Motor neuron (in vitro differentiated cells): ENCODE data around the gene PRKACA. TPM values are rescaled to one million over a fixed set of nuclear protein-coding genes. Genes with fewer than 3 reads are reported as not detected.

Source experiments
- ATAC-seq, 8 experiments: fragments of 200-7000 bp; cut with Tn5 transposase; replicated peaks in 6 of 8; 2 replicates each; pipeline ENCODE4 v1.8.0; 2021; ENCODE audit warnings: mild to moderate bottlenecking in 8 of 8, moderate library complexity in 8 of 8
- H3K27ac ChIP-seq, 2 donors: fragments of 250-450 bp; sonication (Bioruptor Pico); 2 replicates each; pipeline ENCODE4 v1.9.0; 2021; ENCODE audit warnings: antibody characterized with exemption in 2 of 2, mild to moderate bottlenecking in 2 of 2, moderate library complexity in 1 of 2
- H3K4me1 ChIP-seq, 2 donors: fragments of 250-450 bp; sonication (Bioruptor Pico); replicated peaks in 1 of 2; 2 replicates each; pipeline ENCODE4 v1.6.1; 2021; ENCODE audit warnings: antibody characterized with exemption in 2 of 2, mild to moderate bottlenecking in 2 of 2, moderate library complexity in 1 of 2
- H3K4me3 ChIP-seq, 5 donors: fragments of 250-450 bp; sonication (Bioruptor Pico); 2 replicates each; pipeline ENCODE4 v1.9.0; 2021; ENCODE audit warnings: antibody characterized with exemption in 5 of 5, mild to moderate bottlenecking in 5 of 5, moderate library complexity in 4 of 5
- WGBS, 10 experiments: fragments of 450-650 bp; shearing (Covaris generic); methylation state at CpG; one replicate each; pipeline ENCODE4 v1.0.0; 2022; 5-methylcytosine and 5-hydroxymethylcytosine counted together
- in situ Hi-C, 9 experiments: fragments of 400-800 bp; cut with MboI; loops; one replicate each; pipeline ENCODE4 v1.15.0; 2021; ENCODE audit warnings: low sequenced_read_pairs in 9 of 9, low pct_unique_long_range_greater_than_20kb in 2 of 9; ENCODE audit not compliant: unreplicated experiment in 9 of 9
- total RNA-seq, 8 experiments: library from RNA; unstranded; fragments of 300-600 nt; gene quantifications; 2 replicates each; pipeline versions ENCODE4 v1.2.3 to v1.2.4, GENCODE V29; 2022

PRKACA gene
- total RNA-seq, 8 experiments from 2014 or later: 15.9 to 51.5 (median 31.9) TPM

DNA sequence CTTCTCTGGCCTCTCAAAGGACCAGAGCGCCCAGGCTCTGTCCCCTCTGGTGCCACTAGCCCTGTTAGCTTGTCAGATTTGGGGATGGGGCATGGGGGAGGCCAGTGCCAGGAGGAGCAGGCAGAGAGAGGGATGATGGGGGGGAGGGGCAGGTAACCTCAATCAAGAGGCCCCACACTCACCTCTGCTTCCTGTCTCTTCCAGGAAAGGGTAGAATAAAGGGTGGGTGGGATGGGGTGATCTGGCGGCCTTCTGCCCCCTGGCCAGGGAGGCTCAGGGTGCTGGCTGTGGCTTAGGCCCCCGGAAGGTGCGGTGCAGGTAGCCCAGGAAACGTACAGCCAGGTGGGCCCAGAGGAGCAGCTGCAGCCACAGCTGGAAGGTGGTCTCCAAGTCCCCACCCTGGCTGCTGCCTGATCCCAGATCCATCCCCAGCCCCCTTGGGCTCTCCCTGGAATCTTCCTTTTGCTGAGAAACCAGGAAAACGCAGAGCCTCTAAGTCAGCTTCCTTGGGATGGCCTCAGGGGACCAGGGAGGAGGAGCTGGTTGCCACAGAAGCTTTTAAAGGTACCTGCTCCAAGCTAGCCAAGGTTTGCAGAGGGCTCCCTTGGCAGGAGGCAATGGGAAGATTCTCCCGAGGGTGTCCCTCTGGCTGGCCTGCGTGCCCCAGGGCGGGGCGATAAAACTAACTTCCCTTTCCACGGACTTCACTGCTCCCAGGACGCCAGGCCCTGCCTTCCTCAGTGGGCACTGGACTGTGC, 5.3 kb downstream of the PRKACA start:
- no peak for ATAC-seq
- 40 to 100% (median 95%) methylated on average over 1 to 3 of the region's 12 CpGs; no CpG with 5 or more reads in 7 of the 10 experiments for WGBS, 10 experiments
- in situ Hi-C loops: no loop called here
- Histone ChIP-seq H3K4me1 (peaks cover 21 to 23% of the 10 kb centered on the region in 2 donors), H3K27ac (no peak overlapping the region), H3K4me3 (no peak overlapping the region)

DNA sequence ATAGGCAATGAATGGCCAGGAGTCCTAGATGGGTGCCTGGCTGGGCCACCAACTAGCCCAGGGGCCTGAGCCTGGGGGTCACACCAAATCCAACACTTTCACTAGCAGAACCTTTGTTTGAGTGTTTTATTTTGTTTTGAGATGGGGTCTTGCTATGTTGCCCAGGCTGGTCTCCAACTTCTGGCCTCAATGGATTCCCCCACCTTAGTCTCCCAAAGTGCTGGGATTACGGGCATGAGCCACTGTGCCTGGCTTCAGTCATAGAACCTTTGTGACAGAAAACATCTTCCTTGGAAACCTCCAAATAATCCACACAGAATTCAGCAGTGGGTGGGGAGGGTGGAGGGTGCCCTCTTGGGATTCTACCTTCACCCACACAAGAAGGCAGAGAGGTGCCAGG, 6.1 kb downstream of the PRKACA start:
- no peak for ATAC-seq
- WGBS, 10 experiments: 100% methylated on average over 1 of the region's 1 CpG; no CpG with 5 or more reads in 9 of the 10 experiments
- H3K4me1 ChIP-seq: peaks cover 20 to 23% of the 10 kb centered on the region in 2 donors
- H3K27ac ChIP-seq: no peak overlapping the region
- in situ Hi-C loops: no loop called here
- H3K4me3 ChIP-seq: no peak overlapping the region

DNA sequence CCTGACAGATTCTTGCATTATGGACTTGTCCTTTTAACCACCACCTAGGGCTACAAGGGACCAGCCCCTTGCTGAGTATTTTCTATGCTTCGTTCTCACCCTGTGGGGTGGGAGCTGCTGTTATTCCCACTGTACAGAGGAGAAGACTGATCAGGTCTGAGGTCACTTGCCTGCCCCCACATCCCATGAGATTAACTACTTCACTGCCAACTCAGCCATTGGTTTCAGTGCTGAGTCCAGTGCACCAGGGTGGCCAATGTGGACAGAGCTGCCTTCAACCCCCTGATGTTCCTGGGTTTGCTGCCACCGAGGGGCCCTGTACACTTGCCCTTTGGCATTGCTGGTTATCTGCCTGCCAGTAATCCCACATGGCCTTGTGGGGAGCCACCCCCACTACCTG, 6.9 kb downstream of the PRKACA start:
- Histone ChIP-seq H3K4me3 (no peak overlapping the region), H3K27ac (no peak overlapping the region), H3K4me1 (peaks cover 12 to 17% of the 10 kb centered on the region in 2 donors)
- in situ Hi-C loops: no loop called here
- ATAC-seq: no peak
- WGBS, 10 experiments: 40 to 100% (median 100%) methylated on average over 1 of the region's 2 CpGs; no CpG with 5 or more reads in 4 of the 10 experiments

DNA sequence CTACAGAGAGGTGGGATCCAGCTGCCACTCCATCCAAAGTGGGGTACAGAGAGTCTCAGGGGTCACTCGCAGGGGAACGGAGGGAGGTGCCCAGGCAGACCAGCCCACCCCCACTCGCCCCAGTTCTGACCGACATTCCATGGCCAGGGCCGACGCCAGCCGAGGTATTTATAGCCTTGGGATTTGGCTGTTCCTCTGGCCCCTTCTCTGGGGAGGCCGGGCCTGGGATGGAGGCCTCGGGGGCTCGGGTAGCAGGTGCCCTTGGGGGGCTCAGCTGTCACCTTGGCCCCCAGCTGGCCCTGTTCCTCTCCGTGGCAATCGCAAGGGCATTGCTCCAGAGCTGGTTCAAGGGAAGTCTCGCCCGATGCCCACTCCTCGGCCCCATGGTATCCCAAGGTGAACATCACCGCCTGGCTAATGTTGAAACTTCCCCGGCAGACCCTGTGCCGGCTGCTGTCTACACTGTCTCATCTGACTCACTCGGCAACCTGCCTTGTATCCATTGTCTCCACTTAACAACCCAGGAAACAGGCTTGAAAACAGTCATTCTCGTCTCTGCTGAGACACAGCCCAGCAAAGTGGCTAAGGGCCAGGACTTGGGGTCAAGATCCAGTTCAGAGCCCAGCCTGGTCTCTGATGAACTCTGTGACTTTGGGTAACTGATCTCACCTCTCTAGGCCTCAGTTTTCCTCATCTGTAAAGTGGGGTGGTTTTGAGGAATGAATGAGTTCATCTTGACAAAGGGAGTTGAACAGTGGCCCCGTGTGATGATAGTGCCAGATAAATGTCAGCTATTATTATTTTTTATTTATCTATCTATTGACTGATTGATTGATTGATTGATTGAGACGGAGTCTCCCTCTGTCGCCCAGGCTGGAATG, 9.7 kb downstream of the PRKACA start:
- H3K27ac ChIP-seq: no peak overlapping the region

DNA sequence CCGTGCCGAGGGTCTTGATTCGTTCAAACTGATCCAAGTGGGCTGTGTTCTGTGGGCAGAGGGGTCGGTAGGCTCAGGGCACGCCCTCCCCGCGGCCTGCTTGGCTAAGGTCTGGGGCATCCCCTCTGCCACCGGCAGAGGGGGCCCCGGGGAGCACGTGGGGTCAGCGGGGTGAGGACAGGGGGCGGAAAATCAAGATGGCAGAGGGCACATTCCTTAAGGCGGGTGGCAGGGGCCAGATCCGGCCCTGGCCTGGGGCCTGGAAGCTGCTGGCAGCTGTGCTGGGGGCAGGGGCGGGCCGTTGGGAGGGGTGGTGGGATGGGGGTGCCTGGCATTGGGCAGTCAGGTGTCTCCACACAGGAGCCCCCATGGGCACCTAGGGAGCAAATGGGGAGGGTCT, 10.7 kb downstream of the PRKACA start:
- WGBS, 10 experiments: no CpG with 5 or more reads among the region's 16 CpGs
- in situ Hi-C loops: no loop called here
- no peaks in the 10 kb centered on the region for H3K4me1 ChIP-seq
- no peak overlapping the region for H3K27ac ChIP-seq
- H3K4me3 ChIP-seq: no peak overlapping the region
- ATAC-seq: peak in 1 of 8 experiments; percentile 22

More for the DNA sequence above, 9.7 kb downstream of the PRKACA start:
- ATAC-seq: no peak
- WGBS, 10 experiments: 40 to 100% (median 84%) methylated on average over 1 to 6 of the region's 23 CpGs; no CpG with 5 or more reads in 3 of the 10 experiments
- Histone ChIP-seq H3K4me3 (no peak overlapping the region), H3K4me1 (peaks cover 5% of the 10 kb centered on the region in 2 donors)
- in situ Hi-C loops: no loop called here

DNA sequence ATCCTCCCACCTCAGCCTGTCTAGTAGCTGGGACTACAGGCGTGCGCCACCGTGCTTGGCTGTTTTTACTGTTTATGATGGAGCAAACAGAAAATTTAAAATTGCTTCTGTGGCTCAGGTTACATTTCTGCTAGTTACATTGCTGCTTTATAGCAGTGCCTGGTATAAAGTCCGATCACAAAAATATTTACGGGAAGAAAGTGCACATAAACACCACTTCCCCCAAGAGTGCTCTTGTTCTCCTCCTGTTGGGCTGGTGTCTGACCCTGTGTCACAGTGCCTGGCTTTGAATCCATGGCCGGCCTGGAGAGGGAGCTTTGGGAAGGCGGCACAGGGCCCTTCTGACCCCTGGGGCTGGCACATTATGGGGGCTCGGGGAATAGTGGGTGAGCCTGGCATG, 11.9 kb downstream of the PRKACA start:
- ATAC-seq: no peak
- no peaks in the 10 kb centered on the region for H3K4me1 ChIP-seq
- 86 to 100% (median 93%) methylated on average over 1 to 5 of the region's 8 CpGs; no CpG with 5 or more reads in 5 of the 10 experiments for WGBS, 10 experiments
- in situ Hi-C loops: no loop called here
- no peak overlapping the region for H3K4me3 ChIP-seq
- no peak overlapping the region for H3K27ac ChIP-seq

DNA sequence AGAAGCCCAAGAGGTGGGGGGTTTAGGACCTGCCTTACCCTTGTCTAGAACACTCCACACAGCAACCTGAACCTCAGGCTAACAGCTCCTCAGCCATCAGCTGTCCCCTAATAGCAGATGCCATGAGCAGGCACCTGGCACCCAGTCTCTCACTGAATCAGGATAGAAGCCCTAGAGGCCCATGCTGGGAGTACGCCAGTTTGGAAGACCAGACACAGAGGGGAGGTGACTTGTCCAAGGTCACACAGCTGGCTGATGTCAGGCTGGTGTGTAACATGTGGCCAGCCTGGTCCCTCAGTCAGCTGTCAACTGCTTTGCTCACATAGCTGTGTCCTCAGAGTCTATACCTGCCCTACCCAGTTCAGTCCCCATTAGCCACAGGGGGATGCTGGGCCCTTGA, 14.3 kb downstream of the PRKACA start:
- in situ Hi-C loops: no loop called here

DNA sequence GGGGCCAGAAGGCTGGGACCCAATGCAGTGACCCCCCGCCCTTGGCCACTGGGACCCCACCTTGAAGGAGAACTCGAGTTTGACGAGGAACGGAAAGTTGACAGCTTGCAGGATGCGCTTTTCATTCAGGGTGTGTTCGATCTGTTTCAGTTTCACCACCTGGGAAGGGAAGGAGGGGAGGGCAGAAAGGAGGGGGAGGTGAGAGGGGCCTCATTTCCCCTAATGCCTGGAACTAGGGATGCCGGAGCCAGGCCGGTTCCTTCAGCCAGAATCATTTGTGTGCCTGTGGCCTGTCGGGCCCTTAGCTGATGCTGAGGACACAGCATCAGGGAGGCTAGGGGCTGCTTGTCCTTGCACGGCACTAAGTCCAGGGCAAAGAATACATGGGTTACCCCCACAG, 14.8 kb downstream of the PRKACA start:
- Histone ChIP-seq H3K27ac (no peak overlapping the region), H3K4me3 (no peak overlapping the region), H3K4me1 (no peaks in the 10 kb centered on the region)
- WGBS, 10 experiments: 100% methylated on average over 1 to 6 of the region's 10 CpGs; no CpG with 5 or more reads in 7 of the 10 experiments
- in situ Hi-C loops: no loop called here
- no peak for ATAC-seq

More for the DNA sequence above, 14.3 kb downstream of the PRKACA start:
- Histone ChIP-seq H3K4me3 (no peak overlapping the region), H3K27ac (no peak overlapping the region), H3K4me1 (no peaks in the 10 kb centered on the region)
- ATAC-seq: no peak
- 86 to 100% methylated on average over 1 of the region's 1 CpG; no CpG with 5 or more reads in 8 of the 10 experiments for WGBS, 10 experiments

DNA sequence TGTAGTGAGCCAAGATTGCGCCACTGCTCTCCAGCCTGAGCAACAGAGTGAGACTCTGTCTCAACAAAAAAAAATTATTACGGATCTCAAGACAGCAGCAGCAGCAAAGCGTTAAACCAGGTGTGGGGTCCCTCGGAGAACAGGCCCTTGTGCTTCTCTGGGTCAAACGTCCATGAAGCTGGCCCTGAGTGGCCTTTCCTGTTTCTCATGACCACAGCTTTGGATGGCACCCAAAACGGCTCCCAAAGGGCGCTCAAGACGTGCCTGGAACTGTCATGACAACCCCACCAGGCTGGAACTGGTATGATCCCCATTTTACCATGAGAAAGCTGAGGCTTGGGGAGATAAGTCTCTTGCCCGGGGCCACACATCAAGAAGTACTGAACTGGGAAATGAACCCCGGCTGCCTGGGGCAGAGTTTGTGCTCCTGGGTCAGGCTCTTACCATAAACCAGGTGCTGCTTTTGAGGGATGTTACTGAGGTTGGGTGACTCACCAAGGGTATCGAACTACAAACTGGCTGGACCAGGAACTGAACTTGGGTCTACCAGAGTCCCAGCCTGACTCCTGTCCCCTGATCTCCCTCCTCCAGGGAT, 15.4 kb downstream of the PRKACA start:
- ATAC-seq: no peak
- no peak overlapping the region for H3K4me3 ChIP-seq

DNA sequence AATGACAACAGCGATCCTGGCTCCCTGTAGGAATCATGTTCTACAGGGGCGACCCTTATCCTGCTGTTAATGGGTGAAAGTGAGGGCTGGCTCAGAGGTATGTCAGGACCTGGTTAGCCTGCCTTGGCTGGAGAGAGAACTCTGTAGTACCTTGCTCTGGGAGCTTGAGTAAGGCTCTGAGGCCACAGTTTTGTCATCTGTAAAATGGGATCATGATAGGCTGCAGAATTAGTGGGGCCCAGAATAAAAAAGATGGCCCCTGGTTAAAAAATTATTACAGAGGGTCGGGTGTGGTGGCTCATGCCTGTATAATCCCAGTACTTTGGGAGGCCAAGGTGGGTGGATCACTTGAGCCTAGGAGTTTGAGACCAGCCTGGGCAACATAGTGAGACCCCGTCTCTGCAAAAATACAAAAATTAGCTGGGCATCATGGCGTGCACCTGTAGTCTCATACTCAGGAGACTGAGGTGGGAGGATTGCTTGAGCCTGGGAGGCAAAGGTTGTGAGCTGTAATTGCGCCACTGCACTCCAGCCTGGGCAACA, 16.5 kb downstream of the PRKACA start:
- no peaks in the 10 kb centered on the region for H3K4me1 ChIP-seq
- no peak overlapping the region for H3K4me3 ChIP-seq
- 83 to 100% (median 100%) methylated on average over 1 to 6 of the region's 6 CpGs; no CpG with 5 or more reads in 3 of the 10 experiments for WGBS, 10 experiments
- in situ Hi-C loops: no loop called here
- ATAC-seq: no peak
- no peak overlapping the region for H3K27ac ChIP-seq

More for the DNA sequence above, 15.4 kb downstream of the PRKACA start:
- no peaks in the 10 kb centered on the region for H3K4me1 ChIP-seq
- no peak overlapping the region for H3K27ac ChIP-seq
- WGBS, 10 experiments: 71 to 100% (median 87%) methylated on average over 1 to 4 of the region's 11 CpGs; no CpG with 5 or more reads in 5 of the 10 experiments
- in situ Hi-C loops: no loop called here

DNA sequence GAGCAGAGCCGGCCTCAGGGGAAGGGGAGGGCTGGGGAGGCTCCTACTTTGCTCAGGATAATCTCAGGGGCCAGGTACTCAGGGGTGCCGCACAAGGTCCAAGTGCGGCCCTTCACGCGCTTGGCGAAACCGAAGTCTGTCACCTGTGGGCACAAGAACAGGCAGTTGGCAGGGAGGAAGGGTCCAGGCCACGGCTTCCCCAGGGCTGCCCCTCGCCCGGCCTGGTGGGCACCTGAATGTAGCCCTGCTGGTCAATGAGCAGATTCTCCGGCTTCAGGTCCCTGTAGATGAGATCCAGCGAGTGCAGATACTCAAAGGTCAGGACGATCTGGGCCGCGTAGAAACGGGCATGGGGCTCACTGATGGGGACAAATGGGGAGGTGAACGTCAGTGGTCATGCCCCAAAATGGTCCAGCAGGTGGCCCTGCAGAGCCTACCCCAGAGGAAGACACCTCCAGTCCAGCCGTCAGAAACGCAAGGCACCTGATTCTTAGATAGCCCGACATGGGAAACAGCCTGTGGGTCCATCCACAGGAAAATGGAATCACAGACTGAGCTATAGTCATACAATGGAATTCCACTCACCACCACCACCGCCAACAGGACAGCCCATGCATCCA, 19.9 kb downstream of the PRKACA start:
- in situ Hi-C loops: no loop called here
- peak in 5 of 8 experiments; percentile 9 to 35 (median 18) for ATAC-seq
- Histone ChIP-seq H3K27ac (no peak overlapping the region), H3K4me1 (no peaks in the 10 kb centered on the region), H3K4me3 (no peak overlapping the region)
- 40 to 100% (median 83%) methylated on average over 1 to 15 of the region's 21 CpGs; no CpG with 5 or more reads in 5 of the 10 experiments for WGBS, 10 experiments

DNA sequence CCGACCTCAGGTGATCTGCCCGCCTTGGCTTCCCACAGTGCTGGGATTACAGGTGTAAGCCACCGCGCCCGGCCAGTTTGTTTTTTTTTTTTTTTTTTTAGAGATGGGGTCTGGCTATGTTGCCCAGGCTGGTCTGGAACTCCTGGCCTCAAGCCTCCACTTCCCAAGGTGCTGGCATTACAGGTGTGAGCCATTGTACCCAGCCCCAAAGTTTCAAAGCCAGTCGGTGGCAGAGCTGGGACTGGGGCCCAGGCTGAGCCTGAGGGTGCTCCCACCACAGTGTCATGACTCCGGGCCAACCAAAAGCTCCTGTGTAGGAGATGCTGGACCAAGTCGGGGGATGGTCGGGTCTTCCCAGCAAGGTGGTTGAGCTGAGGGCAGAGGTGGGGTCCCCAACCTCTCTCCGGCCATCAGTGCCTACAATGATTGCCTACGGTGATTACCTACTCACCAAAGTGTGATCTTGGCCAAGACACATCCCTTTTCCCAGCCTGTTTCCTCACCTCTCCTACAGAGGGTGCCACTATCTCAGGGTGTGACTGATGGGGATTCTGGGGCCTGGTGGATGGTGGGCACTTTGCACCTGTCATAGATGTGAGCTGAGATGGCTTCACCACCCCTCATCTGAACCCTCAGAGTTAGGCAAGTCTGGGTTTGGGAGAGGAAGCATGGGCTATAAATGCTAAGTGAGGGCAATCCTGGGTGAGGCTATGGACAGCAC, 21.1 kb downstream of the PRKACA start:
- WGBS, 10 experiments: 92 to 100% (median 100%) methylated on average over 1 to 4 of the region's 11 CpGs; no CpG with 5 or more reads in 6 of the 10 experiments
- ATAC-seq: no peak
- no peak overlapping the region for H3K27ac ChIP-seq
- in situ Hi-C loops: no loop called here
- H3K4me1 ChIP-seq: peaks cover 0 to 5% of the 10 kb centered on the region in 2 donors
- H3K4me3 ChIP-seq: no peak overlapping the region
